GM12801 (cell line): Measurements from ENCODE around the gene PRELID2.

ENCODE experiments used
- TF ChIP-seq, protein P1 (sequence below): IDR thresholded peaks from one replicate; pipeline ENCODE4 v1.5.1; 2011; ENCODE audit warnings: control low read depth; ENCODE audit not compliant: insufficient read length; ENCODE audit errors: extremely low read depth

The PRELID2 gene

DNA sequence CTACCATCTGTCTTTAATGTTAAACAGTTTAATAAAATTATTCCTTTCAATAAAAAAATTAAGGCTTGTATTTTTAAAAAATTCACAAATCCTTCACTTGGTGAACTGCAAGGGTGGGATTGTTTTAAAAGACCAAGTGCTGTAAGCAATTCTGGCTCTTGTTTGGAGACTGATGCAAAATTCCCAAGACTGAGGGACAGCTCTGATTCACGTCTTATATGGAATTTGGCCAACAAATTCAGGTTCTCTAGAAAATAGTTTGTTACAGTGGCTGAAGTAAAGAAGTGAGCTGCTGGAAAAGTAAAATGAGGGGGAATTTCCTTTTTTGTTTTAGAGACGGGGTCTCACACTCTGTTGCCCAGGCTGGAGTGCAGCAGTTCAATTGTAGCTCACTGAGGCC lies 58.3 kb downstream of the PRELID2 start:
- TF ChIP-seq, protein P1, sequence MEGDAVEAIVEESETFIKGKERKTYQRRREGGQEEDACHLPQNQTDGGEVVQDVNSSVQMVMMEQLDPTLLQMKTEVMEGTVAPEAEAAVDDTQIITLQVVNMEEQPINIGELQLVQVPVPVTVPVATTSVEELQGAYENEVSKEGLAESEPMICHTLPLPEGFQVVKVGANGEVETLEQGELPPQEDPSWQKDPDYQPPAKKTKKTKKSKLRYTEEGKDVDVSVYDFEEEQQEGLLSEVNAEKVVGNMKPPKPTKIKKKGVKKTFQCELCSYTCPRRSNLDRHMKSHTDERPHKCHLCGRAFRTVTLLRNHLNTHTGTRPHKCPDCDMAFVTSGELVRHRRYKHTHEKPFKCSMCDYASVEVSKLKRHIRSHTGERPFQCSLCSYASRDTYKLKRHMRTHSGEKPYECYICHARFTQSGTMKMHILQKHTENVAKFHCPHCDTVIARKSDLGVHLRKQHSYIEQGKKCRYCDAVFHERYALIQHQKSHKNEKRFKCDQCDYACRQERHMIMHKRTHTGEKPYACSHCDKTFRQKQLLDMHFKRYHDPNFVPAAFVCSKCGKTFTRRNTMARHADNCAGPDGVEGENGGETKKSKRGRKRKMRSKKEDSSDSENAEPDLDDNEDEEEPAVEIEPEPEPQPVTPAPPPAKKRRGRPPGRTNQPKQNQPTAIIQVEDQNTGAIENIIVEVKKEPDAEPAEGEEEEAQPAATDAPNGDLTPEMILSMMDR: no peak

DNA sequence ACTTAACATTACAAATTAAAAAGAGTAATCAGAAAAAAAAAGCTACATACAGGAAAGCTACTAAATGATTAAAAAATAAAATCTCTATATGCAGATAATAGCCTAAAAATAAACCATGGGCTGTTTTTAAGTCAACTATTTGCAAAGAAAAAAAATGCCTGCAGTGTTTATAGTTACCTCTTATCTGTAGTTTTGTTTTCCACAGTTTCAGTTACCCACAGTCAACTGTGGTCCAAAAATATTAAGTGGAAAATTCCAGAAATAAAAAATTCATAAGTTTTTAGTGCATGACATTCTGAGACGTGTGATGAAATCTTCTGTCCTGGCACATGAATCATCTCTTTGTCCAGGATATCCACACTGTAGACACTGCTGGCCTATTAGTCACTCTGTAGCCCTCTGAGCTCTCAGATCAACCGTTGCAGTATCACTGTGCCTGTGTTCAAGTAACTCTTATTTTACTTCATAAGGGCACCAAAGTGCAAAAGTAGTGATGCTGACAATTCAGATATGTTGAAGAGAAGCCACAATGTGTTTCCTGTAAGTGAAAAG lies 59.2 kb downstream of the PRELID2 start:
- TF ChIP-seq, protein P1: no peak

DNA sequence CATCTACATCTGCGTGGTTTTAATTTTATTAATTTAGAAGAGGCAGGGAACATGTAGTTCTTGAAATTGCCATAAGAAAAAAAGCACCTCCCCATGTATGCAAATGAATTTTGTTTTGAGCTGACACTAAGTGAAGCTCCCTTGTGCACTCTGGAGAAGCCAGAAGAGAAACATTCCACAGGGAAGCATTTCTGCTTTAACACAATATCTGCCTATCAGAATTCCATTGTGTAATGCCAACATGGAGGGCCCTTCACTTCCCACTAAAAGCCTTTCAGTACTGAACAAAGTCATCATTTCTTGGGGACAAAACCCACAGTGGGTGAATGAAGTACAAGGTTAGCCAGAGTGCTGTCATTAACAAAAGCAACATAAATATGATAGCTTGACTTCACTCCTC lies 59.7 kb downstream of the PRELID2 start:
- TF ChIP-seq, protein P1: no peak

DNA sequence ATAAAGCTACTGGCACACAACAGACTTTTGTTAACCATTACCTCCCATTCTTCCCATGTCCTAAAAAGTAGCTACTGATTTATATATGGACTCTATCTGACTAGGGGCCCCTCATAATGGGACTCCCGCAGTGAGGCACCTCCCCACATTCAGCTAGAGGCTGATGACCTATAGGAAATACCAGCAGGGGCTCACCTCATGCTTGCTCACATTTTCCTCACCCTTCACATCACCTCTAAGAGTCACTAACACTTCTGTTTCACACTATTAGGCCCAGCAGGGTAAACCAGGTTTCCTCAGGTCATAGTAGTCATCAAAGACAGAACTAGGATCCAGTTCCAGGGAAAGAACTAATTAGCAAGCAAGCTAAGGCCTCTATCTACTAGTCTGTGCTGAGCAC lies 60.7 kb downstream of the PRELID2 start:
- TF ChIP-seq, protein P1: no peak

DNA sequence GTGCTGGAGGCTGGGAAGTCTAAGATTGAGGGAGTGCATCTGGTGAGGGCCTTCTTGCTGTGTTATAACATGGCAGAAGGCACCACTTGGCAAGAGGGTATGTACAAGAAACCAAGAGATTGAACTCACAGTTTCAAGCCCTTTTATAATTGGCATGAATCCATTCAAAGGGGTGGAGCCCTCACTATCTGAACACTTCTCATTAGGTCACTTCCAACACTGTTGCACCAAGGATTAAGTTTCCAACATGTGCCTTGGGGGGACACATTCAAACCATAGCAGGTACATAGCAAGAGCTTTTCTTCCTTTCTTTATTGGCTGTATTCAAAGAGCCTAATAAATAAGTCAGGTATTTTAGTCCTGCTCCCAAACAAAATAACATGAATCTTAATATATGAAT lies 62.7 kb downstream of the PRELID2 start:
- TF ChIP-seq, protein P1: no peak

DNA sequence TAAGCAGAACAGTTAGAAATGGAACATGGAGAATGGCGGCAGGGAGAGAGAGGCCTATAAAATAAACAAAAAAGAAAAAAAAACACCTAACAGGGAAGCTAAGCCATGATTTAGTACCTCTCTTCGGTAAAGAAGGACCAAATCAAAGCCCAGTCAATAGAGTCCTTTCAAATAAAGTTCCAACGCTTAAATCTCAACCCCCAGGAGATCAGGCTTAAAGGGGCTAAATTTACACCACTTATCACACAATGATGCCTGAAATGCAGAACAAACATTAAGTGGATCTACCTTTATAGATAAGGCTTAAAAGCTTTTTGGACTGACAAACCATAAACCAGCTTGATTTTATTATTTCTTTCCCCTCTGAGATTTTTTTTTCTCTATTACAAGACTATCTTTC lies 66.3 kb downstream of the PRELID2 start:
- TF ChIP-seq, protein P1: no peak

DNA sequence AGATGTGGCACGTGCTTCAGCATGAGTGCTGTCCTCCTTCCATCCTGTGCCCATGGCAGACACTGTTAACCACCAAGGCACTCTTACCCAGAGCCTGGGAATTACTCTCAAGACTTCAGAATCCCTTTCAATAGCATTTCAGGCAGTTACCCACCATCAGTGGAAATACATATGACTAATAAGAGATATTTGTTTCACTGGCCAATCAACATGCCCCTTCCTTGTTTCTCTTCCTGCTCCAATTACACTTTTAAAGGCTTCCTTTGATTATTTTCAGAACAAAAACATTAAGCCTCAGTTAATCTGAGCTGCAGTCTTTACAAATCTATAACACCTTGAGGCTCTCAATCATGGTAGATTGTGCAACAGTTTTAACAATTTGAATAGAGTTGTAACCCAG lies 70.8 kb downstream of the PRELID2 start:
- TF ChIP-seq, protein P1: no peak

DNA sequence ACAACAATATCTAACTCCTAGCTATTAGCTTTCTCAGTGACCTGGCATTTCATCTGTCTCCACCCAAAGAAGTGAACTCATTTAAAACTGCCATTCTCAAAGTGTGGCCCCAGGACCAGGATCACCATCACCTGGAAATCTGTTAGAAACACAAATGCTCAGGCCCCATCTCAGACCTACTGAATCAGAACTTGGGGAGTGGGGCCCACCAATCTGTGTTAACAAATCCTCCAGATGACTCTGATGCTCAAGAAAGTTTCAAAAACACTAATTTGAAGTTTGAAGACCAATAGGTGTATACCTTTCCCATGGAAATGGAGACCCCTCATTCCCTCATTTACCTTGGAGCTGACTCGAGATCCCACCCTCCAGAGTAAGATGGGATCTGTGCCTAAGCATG lies 72.3 kb downstream of the PRELID2 start:
- TF ChIP-seq, protein P1: no peak
